22Rv1 (cell line): Measurements from ENCODE around the gene CDKAL1.
A peak's percentile ranks its signal among the peaks of the same experiment; 100 is the strongest.

Source experiments
- H3K27ac ChIP-seq: fragments of 450-650 bp; 2 replicates; pipeline ENCODE4 v1.5.1; 2017
- CTCF ChIP-seq: fragments of 450-650 bp; IDR thresholded peaks from 2 replicates; pipeline ENCODE4 v1.5.1; 2017; ENCODE audit warnings: mild to moderate bottlenecking
- ZFX ChIP-seq: fragments of 450-650 bp; IDR thresholded peaks from 2 replicates; pipeline ENCODE4 v1.6.1; 2017; ENCODE audit warnings: antibody characterized with exemption, borderline replicate concordance

CDKAL1 gene

GRCh38 chr6:20924911-20925543 is 390.8 kb downstream of the CDKAL1 start:
- no peak overlapping the region for H3K27ac ChIP-seq
- TF ChIP-seq ZFX, result no peak
- TF ChIP-seq CTCF, result no peak

- TF ChIP-seq ZFX (no peak), CTCF (no peak)
- no peak overlapping the region for H3K27ac ChIP-seq
Measured at GRCh38 chr6:20927130-20927860, 393.0 kb downstream of the CDKAL1 start.

DNA sequence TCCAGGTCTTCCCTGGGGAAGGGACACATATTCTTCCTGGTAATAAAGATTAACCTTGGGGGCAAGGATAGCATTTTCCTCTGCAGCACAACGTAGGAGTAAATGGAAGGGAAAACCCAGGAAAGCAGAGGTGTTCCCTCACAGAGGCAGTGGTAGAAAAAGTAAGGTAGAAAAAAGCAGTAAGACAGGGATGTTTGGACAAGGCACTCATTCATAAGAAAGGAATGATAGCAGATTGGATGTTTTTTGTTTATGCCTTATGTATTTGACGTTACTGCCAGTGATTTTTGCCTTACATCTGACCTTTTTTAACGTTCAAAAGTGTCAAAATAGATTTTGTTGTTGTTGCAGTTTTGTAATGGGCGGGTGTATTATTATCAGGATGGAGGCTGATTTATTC is 395.0 kb downstream of the CDKAL1 start:
- TF ChIP-seq CTCF (no peak), ZFX (no peak)
- no peak overlapping the region for H3K27ac ChIP-seq

DNA sequence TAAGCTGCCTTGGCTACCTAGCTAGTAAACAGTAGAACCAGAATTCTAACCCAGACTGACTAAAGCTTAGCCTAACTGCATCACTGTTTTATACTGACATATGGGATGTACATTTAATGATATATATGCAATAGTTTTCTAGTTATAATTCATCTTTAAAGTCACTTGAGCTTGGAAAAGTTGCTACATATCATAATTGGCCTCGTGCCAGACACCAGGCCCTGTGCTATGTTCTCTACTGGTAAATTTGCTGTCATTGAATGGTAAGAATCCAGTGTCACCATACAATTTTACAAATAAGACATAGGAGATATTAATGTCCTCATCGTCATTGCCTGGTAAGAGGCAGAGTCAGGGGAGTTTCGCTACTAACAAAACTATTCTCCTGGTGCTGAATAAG is 396.8 kb downstream of the CDKAL1 start:
- TF ChIP-seq CTCF (no peak), ZFX (no peak)
- H3K27ac ChIP-seq, result peak overlapping the region; percentile 98

- TF ChIP-seq CTCF (no peak), ZFX (no peak)
- peak overlapping the region; percentile 98 for H3K27ac ChIP-seq
Measured at GRCh38 chr6:20931772-20932171, 397.5 kb downstream of the CDKAL1 start.

DNA sequence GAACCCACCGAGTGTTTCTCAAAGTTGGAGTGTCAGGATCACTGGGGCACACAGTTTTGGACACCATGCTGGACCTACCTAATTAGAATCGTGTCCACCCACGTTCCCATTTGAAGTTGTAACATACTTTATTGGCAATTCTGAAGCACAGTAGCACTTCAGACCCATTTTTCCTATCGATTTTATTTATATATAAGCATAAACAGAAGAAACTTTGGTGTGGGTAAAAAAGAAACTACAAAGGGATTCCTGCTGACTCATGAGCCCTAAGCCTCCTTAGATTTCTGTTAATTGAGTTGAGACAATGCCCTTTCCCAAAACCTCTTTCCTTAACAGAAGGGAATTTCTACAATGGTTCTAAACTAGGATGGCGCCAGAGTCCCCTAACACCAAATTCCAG is 398.0 kb downstream of the CDKAL1 start:
- peak overlapping the region; percentile 98 for H3K27ac ChIP-seq
- TF ChIP-seq CTCF, result no peak
- no peak for TF ChIP-seq ZFX

DNA sequence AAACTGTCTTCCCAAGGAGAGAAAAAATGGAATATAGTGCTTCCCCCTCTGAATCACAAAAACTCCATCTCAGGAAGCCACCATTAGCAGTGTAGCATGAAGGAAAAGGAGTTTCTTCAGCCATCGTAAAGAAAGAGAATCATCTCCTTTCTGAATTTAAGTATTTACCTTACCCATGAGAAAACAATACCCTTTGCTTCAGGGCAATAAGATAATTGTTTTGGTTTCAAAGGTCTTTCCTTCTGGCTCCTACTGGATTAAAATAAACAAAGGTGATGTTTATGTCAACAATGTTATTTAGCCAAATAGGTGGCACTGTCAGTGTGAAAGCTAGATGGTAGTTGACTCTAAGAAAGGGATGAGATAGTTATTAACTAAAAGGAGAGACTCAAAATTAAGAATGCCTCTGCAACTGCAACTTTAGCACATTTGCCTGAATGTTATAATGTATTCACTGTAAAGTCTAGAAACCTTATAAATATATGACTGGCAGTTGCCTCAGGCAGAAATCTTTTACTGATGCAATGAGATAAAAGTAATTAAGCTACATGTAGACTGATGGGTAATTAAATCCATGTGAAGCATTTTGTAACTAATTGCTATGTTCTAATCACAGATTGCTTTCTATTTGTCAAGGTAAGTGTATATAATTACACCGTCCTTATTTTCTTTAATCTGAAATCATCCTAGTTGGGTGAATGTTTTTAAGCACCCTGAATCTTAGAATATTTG is 399.0 kb downstream of the CDKAL1 start:
- TF ChIP-seq ZFX (no peak), CTCF (no peak)
- H3K27ac ChIP-seq, result peak overlapping the region; percentile 98
